NCI-H2029 treated with DMSO at 0.1 percent for 48 hours (cell line): ENCODE measurements around the gene HIVEP3.

Experiments
- DNase-seq: peaks from one replicate; lab custom pipeline; 2025; lab: John Stamatoyannopoulos, UW

The HIVEP3 gene

GRCh38 chr1:41515778-41516167, 402.9 kb downstream of the HIVEP3 start:
- no peak for DNase-seq

GRCh38 chr1:41515131-41515678, 403.5 kb downstream of the HIVEP3 start:
- DNase-seq, result no peak

- no peak for DNase-seq
Measured at GRCh38 chr1:41514381-41514780, 404.3 kb downstream of the HIVEP3 start.

- no peak for DNase-seq
Measured at GRCh38 chr1:41513383-41513735, 405.4 kb downstream of the HIVEP3 start.

GRCh38 chr1:41512701-41513382, 405.9 kb downstream of the HIVEP3 start:
- DNase-seq, result no peak

- DNase-seq, result no peak
Measured at GRCh38 chr1:41511239-41511540, 407.5 kb downstream of the HIVEP3 start.

- no peak for DNase-seq
Measured at GRCh38 chr1:41510531-41511238, 408.0 kb downstream of the HIVEP3 start.

- DNase-seq, result no peak
Measured at GRCh38 chr1:41509270-41509671, 409.5 kb downstream of the HIVEP3 start.

GRCh38 chr1:41508290-41508689, 410.4 kb downstream of the HIVEP3 start:
- no peak for DNase-seq

- no peak for DNase-seq
Measured at GRCh38 chr1:41507836-41508235, 410.9 kb downstream of the HIVEP3 start.

- no peak for DNase-seq
Measured at GRCh38 chr1:41507110-41507720, 411.5 kb downstream of the HIVEP3 start.

GRCh38 chr1:41504114-41505035, 414.3 kb downstream of the HIVEP3 start:
- peak; percentile 100 for DNase-seq

GRCh38 chr1:41503538-41504113, 415.1 kb downstream of the HIVEP3 start:
- DNase-seq, result no peak

- no peak for DNase-seq
Measured at GRCh38 chr1:41502912-41503311, 415.8 kb downstream of the HIVEP3 start.

GRCh38 chr1:41501581-41501980, 417.1 kb downstream of the HIVEP3 start:
- peak; percentile 100 for DNase-seq

GRCh38 chr1:41500781-41501518, 417.8 kb downstream of the HIVEP3 start:
- DNase-seq, result peak; percentile 100

GRCh38 chr1:41500378-41500777, 418.3 kb downstream of the HIVEP3 start:
- peak; percentile 100 for DNase-seq

GRCh38 chr1:41499591-41499990, 419.1 kb downstream of the HIVEP3 start:
- DNase-seq, result no peak

- DNase-seq, result peak; percentile 96
Measured at GRCh38 chr1:41498804-41499203, 419.9 kb downstream of the HIVEP3 start.

GRCh38 chr1:41498391-41498790, 420.3 kb downstream of the HIVEP3 start:
- DNase-seq, result no peak

GRCh38 chr1:41497461-41498030, 421.2 kb downstream of the HIVEP3 start:
- DNase-seq, result no peak
